Measurements from ENCODE around the gene AIP.
"Not testable (repeated sequence)": the region's sequence is repeated elsewhere in the genome, so short reads cannot be mapped to it uniquely, and the experiment has no call there.

The AIP gene

DNA sequence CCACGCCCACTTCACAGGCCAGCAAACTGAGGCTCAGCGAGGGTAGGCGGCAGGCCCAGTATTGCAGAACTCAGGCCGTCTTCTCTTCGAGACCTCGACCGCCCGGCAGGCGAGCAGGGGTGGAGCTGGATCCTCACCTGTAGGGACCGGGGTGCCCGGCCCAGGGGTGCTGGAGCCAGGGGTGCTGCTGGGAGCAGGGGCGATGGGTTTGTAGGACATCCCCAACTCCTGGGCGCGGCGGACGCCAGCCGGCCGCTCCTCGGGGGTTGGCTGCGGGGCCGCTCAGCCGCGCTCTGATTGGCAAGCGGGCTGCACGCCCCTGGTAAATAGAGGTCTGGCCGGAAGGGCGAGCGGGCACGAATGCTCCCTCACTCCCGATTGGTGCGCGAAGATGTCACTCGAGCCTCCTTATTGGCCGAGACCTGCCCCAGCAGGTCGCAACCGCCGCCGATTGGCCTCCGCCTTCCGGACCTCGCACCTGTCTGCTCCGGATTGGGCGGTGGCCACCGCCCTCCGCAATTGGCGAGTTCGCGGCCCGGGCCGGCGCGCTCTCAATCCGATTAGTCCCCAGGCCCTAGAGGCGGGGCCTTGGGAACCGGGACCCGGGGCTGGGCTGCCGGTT, 25.1 kb downstream of the AIP start, which contains the start of gene CDK2AP2:
Gene CDK2AP2, minus strand, starts transcription at position 299 of the 622 bp plus-strand sequence. Its CDS starts 80 bp downstream, at position 219.
- peak; percentile 99 for DNase-seq

- DNase-seq = peak; percentile 100
Measured at GRCh38 chr11:67508486-67509121, 25.8 kb downstream of the AIP start.

- DNase-seq = no peak
Measured at GRCh38 chr11:67510023-67510345, 27.2 kb downstream of the AIP start.

DNA sequence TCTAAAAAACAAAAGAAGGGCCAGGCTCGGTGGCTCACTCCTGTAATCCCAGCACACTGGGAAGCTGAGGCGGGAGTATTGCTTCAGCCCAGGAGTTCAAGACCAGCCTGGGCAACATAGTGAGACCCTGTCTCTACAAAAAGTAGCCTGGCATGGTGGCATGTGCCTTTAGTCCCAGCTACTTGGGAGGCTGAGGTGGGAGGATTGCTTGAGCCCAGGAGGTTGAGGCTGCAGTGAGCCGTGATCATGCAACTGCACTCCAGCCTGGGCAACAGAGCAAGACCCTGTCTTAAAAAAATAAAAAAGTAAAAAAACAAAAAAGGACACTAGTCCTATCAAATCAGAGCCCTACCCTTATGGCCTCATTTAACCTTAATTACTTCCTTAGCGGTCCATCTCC, 28.7 kb downstream of the AIP start:
- DNase-seq = not testable (repeated sequence)

DNA sequence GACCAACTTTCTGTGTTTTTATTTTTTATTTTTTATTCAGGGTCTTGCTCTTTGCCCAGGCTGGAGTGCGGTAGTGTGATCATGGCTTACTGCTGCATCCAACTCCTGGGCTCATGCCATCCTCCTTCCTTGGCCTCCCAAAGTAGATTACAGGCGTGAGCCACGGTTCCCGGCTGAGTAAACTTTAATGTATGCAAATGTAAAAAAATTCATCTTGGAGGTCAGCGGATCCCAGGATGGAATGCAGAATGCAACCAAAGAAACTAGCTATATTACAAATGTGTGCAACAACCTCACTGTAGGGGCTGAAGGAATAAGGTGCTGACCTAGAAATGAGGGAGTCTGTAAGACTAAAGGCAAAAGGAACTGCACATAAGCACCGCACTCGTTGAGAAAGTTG, 31.3 kb downstream of the AIP start:
- DNase-seq = no peak

GRCh38 chr11:67516806-67517205, 34.0 kb downstream of the AIP start:
- DNase-seq = no peak

DNA sequence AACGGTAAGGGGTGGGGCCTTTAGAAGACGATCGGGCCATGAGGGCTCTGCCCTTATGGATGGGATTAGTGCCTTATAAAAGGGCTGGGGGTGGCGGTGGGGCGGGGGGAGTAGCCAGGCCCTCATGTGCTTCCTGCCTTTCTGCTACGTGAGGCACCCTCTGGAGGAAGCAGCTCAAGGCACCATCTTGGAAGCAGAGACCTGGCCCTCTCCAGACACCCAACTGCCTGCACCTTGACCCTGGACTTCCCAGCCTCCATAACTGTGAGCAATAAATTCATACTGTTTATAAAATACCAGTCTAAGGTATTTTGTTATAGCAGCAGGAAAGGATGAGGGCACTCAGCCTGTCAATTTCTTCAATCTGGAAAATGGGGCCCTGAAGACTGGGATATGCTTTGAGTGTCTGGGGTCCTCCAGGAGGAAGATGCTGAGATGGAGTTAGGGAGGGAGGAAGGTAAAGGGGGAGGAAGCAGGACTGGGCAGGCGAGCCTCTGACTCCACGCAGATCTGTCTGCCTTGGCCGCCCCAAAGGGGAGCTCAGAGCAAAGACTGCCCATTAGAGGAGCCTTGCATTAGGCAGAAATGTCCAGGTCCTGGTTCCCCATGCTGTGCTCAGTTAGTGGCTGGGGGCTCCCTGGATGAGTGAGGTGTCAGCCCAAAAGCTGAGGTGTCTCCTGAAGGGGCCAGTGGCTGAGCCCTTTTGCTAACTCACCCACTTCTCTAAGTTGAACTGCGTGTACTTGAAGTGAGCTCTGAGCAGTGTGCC, 35.1 kb downstream of the AIP start:
- no peak for DNase-seq

GRCh38 chr11:67519726-67520125, 36.9 kb downstream of the AIP start:
- DNase-seq = no peak

GRCh38 chr11:67520856-67521824, 38.3 kb downstream of the AIP start:
- no peak for DNase-seq

- DNase-seq = no peak
Measured at GRCh38 chr11:67521924-67522323, 39.1 kb downstream of the AIP start.

GRCh38 chr11:67522338-67522737, 39.5 kb downstream of the AIP start:
- no peak for DNase-seq

- DNase-seq = no peak
Measured at GRCh38 chr11:67522844-67523555, 40.2 kb downstream of the AIP start, which contains the start of gene CABP2. TSS of gene CABP2 (minus strand) at chr11:67523446. CDS start at chr11:67523326, 120 bp downstream.

GRCh38 chr11:67523556-67524479, 41.0 kb downstream of the AIP start:
- DNase-seq = no peak

DNA sequence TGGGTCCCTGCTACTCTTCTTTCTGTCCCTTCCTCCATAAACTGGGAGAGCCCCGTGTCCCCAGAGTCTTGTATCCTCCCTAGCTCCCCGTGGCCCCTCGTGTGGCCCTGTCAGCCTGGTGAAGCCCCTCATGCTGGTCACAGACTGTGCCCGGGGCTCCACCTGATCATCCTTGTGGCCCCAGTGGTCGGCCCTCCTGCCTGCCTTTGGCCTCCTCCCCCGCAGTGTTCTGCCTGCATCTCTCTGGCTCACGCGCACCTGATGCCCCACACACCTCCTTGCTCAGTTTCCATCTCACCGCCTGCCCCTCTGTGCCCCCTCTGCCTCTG, 41.6 kb downstream of the AIP start:
- DNase-seq = no peak

- no peak for DNase-seq
Measured at GRCh38 chr11:67525275-67525976, 42.6 kb downstream of the AIP start.

DNA sequence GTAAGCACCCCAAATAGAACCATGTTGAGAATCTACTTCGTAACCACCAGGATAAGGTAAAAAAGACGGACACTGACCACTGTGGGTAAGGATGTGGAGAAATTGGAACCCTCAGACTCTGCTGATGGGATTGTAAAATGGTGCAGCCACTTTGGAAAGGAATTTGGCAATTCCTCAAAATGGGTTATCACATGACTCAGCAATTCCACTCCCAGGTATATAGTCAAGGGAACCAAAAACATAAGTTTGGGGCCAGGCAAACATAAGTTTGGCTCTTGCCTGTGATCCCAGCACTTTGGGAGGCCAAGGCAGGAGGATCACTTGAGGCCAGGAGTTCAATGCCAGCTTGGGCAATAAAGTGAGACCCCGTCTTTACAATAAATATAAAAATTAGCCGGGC, 45.5 kb downstream of the AIP start:
- DNase-seq = no peak

DNA sequence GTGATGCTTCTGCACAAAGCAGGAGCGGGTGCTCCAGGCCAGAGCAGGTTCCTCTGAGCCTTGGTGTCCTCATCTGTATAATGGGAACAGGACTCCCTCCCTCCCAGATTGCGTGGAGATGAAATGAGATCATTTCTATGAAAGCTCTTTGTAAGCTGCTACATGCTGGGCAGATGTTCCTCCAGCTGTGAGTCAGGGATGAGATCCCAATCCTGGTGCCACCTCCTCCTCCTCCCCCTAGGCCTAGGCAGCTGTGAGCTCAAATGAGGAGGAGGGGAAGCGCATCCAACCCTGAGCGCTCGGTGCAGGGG, 47.4 kb downstream of the AIP start:
- DNase-seq = no peak

DNA sequence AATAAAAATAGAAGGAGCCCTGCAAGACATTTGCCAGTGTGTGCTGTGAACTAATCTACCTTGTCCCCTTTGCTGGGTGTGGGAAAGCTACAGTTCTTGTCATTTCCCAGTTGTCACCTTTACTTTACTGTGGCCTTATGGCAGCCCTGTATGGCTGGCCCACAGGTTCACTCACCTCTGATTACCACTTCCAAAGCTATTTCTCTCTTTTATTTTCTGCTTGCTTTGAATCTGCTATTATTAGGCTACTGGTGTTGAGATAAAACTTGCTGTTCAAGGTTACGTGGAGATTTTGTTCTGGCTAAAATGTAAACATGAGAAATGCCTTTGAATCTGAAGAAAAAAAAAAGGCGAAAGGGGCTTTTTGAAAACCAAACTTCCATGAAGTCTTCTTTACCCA, 50.1 kb downstream of the AIP start:
- DNase-seq = no peak

- no peak for DNase-seq
Measured at GRCh38 chr11:67534070-67534679, 51.3 kb downstream of the AIP start.

DNA sequence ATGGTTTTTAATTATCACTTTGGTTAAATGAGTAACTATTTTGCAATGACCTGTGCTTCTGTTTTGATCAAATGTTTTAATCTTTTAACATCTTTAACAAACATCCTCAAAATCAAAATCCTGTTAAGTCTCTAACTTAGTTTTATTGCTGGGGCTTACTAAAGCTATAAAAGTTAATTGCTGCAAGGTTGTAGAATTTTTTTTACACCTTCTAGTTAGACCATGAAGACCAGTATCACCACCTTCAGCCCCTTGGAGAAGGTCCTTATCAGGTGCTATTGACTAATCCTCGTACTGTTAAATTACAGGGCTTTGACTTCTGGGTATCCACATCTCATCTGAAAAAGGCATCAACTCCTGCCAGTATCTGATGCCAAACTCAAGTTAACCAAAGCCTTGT, 52.7 kb downstream of the AIP start:
- DNase-seq = no peak
